HFF-Myc (cell line): Measurements from ENCODE around the gene LRG1.

Experiments
- DNase-seq: peaks from one replicate; pipeline ENCODE4 v3.0.0-alpha.2; 2011; ENCODE audit warnings: low read depth; ENCODE audit errors: extremely low read depth
- H3K4me3 ChIP-seq: replicated peaks from 2 replicates; pipeline ENCODE4 v1.5.1; 2011; ENCODE audit warnings: low read depth, mild to moderate bottlenecking, control low read depth, low read length
- TF ChIP-seq, protein P1 (sequence below): IDR thresholded peaks from 2 replicates; pipeline ENCODE4 v1.5.1; 2012; ENCODE audit warnings: mild to moderate bottlenecking, low read depth, low read length, control low read depth; ENCODE audit errors: missing control alignments

The LRG1 gene

DNA sequence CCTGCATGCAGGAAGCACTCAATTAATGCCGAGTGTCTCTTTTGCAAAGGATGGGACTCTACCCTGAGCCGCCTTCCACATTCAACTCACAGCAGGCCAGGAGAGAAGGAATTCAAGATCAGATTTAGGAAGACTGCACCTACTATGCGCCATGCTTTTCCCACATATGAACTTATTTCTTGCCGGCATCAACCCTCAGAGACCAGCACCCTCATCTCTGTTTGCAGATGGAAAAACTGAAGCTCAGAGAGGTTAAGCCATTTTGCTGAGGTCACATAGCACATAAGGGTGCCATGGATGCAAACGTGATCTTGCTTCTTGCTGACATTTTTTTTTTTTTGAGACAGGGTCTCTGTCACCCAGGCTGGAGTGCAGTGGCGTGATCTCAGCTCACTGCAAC lies 33.8 kb upstream of the LRG1 start:
- no peak for DNase-seq
- H3K4me3 ChIP-seq = no peak overlapping the region
- TF ChIP-seq, protein P1, sequence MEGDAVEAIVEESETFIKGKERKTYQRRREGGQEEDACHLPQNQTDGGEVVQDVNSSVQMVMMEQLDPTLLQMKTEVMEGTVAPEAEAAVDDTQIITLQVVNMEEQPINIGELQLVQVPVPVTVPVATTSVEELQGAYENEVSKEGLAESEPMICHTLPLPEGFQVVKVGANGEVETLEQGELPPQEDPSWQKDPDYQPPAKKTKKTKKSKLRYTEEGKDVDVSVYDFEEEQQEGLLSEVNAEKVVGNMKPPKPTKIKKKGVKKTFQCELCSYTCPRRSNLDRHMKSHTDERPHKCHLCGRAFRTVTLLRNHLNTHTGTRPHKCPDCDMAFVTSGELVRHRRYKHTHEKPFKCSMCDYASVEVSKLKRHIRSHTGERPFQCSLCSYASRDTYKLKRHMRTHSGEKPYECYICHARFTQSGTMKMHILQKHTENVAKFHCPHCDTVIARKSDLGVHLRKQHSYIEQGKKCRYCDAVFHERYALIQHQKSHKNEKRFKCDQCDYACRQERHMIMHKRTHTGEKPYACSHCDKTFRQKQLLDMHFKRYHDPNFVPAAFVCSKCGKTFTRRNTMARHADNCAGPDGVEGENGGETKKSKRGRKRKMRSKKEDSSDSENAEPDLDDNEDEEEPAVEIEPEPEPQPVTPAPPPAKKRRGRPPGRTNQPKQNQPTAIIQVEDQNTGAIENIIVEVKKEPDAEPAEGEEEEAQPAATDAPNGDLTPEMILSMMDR = no peak

DNA sequence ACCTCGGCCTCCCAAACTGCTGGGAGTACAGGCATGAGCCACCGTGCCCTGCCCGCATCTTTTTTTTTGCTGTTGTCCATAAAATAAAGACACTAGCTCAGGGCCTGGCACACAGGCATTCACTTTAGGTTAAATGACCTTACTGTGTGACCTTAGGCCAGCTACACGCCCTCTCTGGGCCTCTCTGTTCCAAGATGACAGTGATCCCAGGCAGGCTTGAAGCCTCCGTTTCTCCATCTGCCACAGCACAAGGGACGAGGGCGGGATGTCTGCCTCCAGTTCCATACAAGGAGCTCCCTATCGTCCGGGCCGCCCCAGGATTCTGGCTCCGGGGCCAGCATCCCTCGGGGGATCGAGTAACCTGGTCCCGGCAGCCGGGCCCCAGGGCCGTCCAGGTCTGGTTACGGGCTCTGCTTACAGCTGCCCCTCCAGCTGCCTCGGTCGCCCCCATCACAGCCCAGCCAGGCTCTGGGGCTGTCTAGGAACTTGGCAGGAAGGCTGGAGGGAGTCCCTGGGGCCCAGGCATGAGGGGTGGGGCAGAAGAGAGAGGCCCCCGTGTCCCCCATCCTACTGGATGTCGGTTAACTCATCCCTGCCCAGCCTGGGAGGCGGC lies 31.6 kb upstream of the LRG1 start:
- H3K4me3 ChIP-seq = no peak overlapping the region
- no peak for DNase-seq
- TF ChIP-seq, protein P1 = no peak

DNA sequence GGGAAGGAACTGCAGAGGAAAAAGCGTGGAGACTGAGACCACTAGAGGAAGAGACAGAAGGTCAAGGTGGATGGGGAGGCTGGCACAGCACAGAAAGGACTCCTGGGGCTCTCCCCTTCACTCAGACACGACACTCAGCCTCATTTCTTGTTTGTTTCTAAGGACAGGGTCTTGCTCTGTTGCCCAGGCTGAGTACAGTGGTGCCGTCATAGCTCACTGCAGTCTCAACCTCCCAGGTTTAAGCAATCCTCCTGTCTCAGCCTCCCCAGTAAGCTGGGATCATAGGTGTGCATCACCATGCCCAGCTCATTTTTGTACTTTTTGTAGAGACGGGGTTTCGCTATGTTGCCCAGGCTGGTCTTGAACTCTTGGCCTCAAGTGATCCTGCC lies 31.1 kb upstream of the LRG1 start:
- TF ChIP-seq, protein P1 = no peak
- no peak for DNase-seq
- no peak overlapping the region for H3K4me3 ChIP-seq

DNA sequence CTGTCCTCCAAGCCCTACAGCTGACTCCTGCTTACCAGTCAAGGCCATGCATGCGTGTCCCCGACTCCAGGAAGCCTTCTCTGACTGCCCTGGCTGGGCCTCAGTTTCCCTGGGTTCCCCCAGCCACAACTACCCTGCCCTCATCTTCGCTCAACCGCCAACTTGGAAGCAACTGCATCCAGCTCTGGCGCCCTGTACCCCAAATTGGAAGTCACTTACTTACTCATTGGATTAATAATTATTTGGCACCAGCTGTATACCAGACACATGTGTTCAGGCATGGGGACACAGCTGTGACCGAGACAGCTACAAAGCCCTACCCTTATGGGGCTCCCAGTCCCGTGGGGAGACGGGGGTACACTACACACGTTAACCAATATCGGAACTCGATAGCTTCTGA lies 30.6 kb upstream of the LRG1 start:
- no peak overlapping the region for H3K4me3 ChIP-seq
- TF ChIP-seq, protein P1 = no peak
- DNase-seq = no peak

DNA sequence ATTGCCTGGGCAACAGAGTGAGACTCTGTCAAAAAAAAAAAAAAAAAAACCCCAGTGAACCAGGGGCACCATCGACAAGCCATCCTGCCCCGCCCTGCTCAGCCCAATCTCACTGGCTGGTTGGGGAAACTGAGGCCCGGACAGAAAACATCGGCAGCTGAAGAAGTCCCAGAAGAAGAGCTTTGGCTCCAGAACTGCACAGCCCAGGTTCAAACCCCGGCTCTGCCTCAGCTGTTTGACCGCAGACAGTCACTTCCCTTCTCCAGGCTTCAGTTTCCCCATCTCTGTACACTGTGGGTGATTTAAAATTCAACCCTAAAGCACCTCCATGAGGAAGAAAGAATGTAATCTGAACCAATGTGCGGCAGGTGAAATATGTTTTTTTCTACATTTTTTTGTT lies 29.1 kb upstream of the LRG1 start:
- TF ChIP-seq, protein P1 = no peak
- H3K4me3 ChIP-seq = no peak overlapping the region
- DNase-seq = no peak

DNA sequence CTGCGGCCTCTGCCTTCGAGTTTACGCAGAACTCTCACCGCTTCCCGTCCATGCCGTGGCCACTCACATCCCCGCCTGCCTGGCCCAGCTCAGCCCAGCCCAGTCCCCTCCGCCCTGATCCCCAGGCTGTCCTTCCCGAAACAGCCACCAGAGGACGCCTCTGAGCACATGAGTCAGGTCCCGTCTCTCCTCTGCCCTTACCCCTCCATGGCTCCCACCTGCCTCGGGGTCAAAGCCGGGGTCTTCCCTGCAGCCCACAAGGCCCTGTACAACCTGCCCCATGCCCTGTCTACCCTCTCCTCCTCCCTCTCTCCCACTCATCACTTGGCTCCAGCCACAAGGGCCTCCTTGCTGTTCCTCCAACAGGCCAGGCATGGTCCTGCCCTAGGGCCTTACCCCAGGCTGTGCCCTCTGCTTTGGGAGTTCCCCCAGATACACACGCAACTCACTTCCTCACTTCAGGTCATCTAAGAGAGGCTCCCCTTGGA lies 27.8 kb upstream of the LRG1 start:
- TF ChIP-seq, protein P1 = peak; percentile 93
- H3K4me3 ChIP-seq = no peak overlapping the region
- no peak for DNase-seq
